ENCODE results near the gene RABIF. TPM values are rescaled to one million over a fixed set of nuclear protein-coding genes. Genes with fewer than 3 reads are reported as not detected.

The RABIF gene
- total RNA-seq, 1 donor from 2014 or later: 11.1 TPM

DNA sequence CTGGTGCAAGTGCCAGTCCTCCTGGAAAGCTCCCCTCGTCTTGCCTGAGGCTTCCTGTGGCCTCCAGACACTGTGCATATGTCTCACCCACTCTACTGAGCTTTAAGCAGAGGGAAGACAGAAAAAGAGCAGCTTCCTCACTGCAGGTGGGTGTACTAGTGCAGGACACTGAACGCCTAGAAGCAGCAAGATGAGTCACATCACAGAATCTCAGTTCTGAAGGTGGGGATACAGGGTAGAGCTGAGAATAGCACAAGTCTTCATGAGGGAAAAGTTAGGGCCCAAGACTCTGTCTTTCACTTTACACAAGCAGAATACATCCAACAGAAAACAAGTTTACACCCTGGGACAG lies 40.8 kb downstream of the RABIF start:
- TF ChIP-seq EZH2 (IDR thresholded peaks at IDR 0.05; ENCODE audit: insufficient read depth, low read length) (no peak), CTCF (IDR thresholded peaks at IDR 0.05; ENCODE audit: insufficient read depth, low read depth, low read length) (no peak)
- H3K36me3 Mint-ChIP-seq (ENCODE audit: low read depth, unreplicated experiment): no peaks in the 10 kb centered on the region
- Histone ChIP-seq H3K4me2 (ENCODE audit: low read length) (no peak overlapping the region), H3K27ac (ENCODE audit: low read depth, low read length) (no peak overlapping the region), H3K36me3 (ENCODE audit: insufficient read depth, low read length) (no peaks in the 10 kb centered on the region), H3K4me3 (ENCODE audit: insufficient read depth, low read depth, low read length) (no peak overlapping the region), H4K20me1 (ENCODE audit: insufficient read depth, low read length) (no peaks in the 10 kb centered on the region), H3K27me3 (ENCODE audit: insufficient read depth, low read length) (peaks cover 2% of the 10 kb centered on the region), H3K79me2 (ENCODE audit: insufficient read depth, low read length) (no peaks in the 10 kb centered on the region), H3K9me3 (ENCODE audit: insufficient read depth, low read depth, low read length) (no peaks in the 10 kb centered on the region), H2AFZ (ENCODE audit: low read depth, low read length) (no peak overlapping the region), H3K4me1 (ENCODE audit: insufficient read depth, low read length) (no peaks in the 10 kb centered on the region), H3K9ac (ENCODE audit: low read length) (no peak overlapping the region)
- no peaks in the 10 kb centered on the region for H3K9me3 Mint-ChIP-seq (ENCODE audit: unreplicated experiment)
- DNase-seq (ENCODE audit: low read depth) (no peak), FAIRE-seq (no peak)
- peaks cover 13% of the 10 kb centered on the region for H3K4me1 Mint-ChIP-seq (ENCODE audit: low read depth, unreplicated experiment)
- H3K27ac Mint-ChIP-seq (ENCODE audit: unreplicated experiment): no peak overlapping the region
- H3K4me3 Mint-ChIP-seq (ENCODE audit: unreplicated experiment): no peak overlapping the region
- H3K27me3 Mint-ChIP-seq (ENCODE audit: low read depth, unreplicated experiment): peaks cover 10% of the 10 kb centered on the region

GRCh38 chr1:202844935-202845334 lies 44.0 kb downstream of the RABIF start:
- Histone ChIP-seq H3K27me3 (ENCODE audit: insufficient read depth, low read length) (peaks cover 2% of the 10 kb centered on the region), H3K4me3 (ENCODE audit: insufficient read depth, low read depth, low read length) (no peak overlapping the region), H2AFZ (ENCODE audit: low read depth, low read length) (no peak overlapping the region), H3K36me3 (ENCODE audit: insufficient read depth, low read length) (no peaks in the 10 kb centered on the region), H3K9ac (ENCODE audit: low read length) (no peak overlapping the region), H3K27ac (ENCODE audit: low read depth, low read length) (no peak overlapping the region), H3K79me2 (ENCODE audit: insufficient read depth, low read length) (no peaks in the 10 kb centered on the region), H4K20me1 (ENCODE audit: insufficient read depth, low read length) (no peaks in the 10 kb centered on the region), H3K4me2 (ENCODE audit: low read length) (no peak overlapping the region), H3K9me3 (ENCODE audit: insufficient read depth, low read depth, low read length) (no peaks in the 10 kb centered on the region), H3K4me1 (ENCODE audit: insufficient read depth, low read length) (no peaks in the 10 kb centered on the region)
- H3K27me3 Mint-ChIP-seq (ENCODE audit: low read depth, unreplicated experiment): peaks cover 16% of the 10 kb centered on the region
- TF ChIP-seq EZH2 (IDR thresholded peaks at IDR 0.05; ENCODE audit: insufficient read depth, low read length) (no peak), CTCF (IDR thresholded peaks at IDR 0.05; ENCODE audit: insufficient read depth, low read depth, low read length) (no peak)
- no peak overlapping the region for H3K4me3 Mint-ChIP-seq (ENCODE audit: unreplicated experiment)
- no peaks in the 10 kb centered on the region for H3K9me3 Mint-ChIP-seq (ENCODE audit: unreplicated experiment)
- no peak overlapping the region for H3K27ac Mint-ChIP-seq (ENCODE audit: unreplicated experiment)
- FAIRE-seq (no peak), DNase-seq (ENCODE audit: low read depth) (no peak)
- H3K4me1 Mint-ChIP-seq (ENCODE audit: low read depth, unreplicated experiment): peaks cover 13% of the 10 kb centered on the region
- no peaks in the 10 kb centered on the region for H3K36me3 Mint-ChIP-seq (ENCODE audit: low read depth, unreplicated experiment)

DNA sequence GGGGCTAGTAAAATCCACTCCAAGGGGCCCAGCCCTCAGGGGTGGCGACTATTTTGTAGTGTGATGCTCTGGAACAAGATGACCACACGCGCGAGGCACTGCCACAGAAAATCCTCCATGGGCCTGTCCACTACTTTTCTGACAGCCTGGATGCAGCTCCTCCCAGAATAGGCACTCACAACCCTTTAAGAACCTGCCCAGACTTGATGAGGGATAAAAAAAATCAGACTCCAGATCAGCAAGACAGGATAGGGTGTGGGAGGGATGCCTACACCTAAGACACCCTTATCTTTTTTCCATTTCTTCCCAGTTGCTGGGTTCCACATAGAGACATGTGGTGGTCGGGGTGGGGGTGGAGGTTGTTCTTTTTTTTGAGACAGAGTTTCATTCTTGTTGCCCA lies 44.7 kb downstream of the RABIF start:
- no peaks in the 10 kb centered on the region for H3K4me1 ChIP-seq (ENCODE audit: insufficient read depth, low read length)
- H3K79me2 ChIP-seq (ENCODE audit: insufficient read depth, low read length): no peaks in the 10 kb centered on the region
- Mint-ChIP-seq H3K27ac (ENCODE audit: unreplicated experiment) (no peak overlapping the region), H3K9me3 (ENCODE audit: unreplicated experiment) (no peaks in the 10 kb centered on the region), H3K27me3 (ENCODE audit: low read depth, unreplicated experiment) (peaks cover 16% of the 10 kb centered on the region), H3K4me3 (ENCODE audit: unreplicated experiment) (no peak overlapping the region), H3K36me3 (ENCODE audit: low read depth, unreplicated experiment) (no peaks in the 10 kb centered on the region), H3K4me1 (ENCODE audit: low read depth, unreplicated experiment) (peaks cover 13% of the 10 kb centered on the region)
- H4K20me1 ChIP-seq (ENCODE audit: insufficient read depth, low read length): no peaks in the 10 kb centered on the region
- H3K27me3 ChIP-seq (ENCODE audit: insufficient read depth, low read length): peaks cover 2% of the 10 kb centered on the region
- no peaks in the 10 kb centered on the region for H3K36me3 ChIP-seq (ENCODE audit: insufficient read depth, low read length)
- TF ChIP-seq CTCF (IDR thresholded peaks at IDR 0.05; ENCODE audit: insufficient read depth, low read depth, low read length) (no peak), EZH2 (IDR thresholded peaks at IDR 0.05; ENCODE audit: insufficient read depth, low read length) (no peak)
- DNase-seq (ENCODE audit: low read depth) (no peak), FAIRE-seq (no peak)
- no peak overlapping the region for H3K4me2 ChIP-seq (ENCODE audit: low read length)
- H3K4me3 ChIP-seq (ENCODE audit: insufficient read depth, low read depth, low read length): no peak overlapping the region
- no peak overlapping the region for H2AFZ ChIP-seq (ENCODE audit: low read depth, low read length)
- H3K9me3 ChIP-seq (ENCODE audit: insufficient read depth, low read depth, low read length): no peaks in the 10 kb centered on the region
- H3K9ac ChIP-seq (ENCODE audit: low read length): no peak overlapping the region
- H3K27ac ChIP-seq (ENCODE audit: low read depth, low read length): no peak overlapping the region
